Mesothelial cell of epicardium (in vitro differentiated cells): Measurements from ENCODE around the gene PKP4. TPM values are rescaled to one million over a fixed set of nuclear protein-coding genes. Genes with fewer than 3 reads are reported as not detected.

Experiments used
- DNase-seq, 2 experiments: peaks; one replicate each; pipeline ENCODE4 v3.0.0; 2021; ENCODE audit warnings: low spot score in 2 of 2; ENCODE audit not compliant: unreplicated experiment in 2 of 2
- H3K27ac Mint-ChIP-seq: 2 replicates; pipeline ENCODE4 v1.8.0; 2021; ENCODE audit warnings: mixed read lengths
- H3K27me3 Mint-ChIP-seq: 2 replicates; pipeline ENCODE4 v1.8.0; 2021; ENCODE audit warnings: low read depth, mixed read lengths
- H3K36me3 Mint-ChIP-seq: 2 replicates; pipeline ENCODE4 v1.8.0; 2021; ENCODE audit warnings: mixed read lengths
- H3K4me1 Mint-ChIP-seq: 2 replicates; pipeline ENCODE4 v1.8.0; 2021; ENCODE audit warnings: mixed read lengths
- H3K4me3 Mint-ChIP-seq: 2 replicates; pipeline ENCODE4 v1.8.0; 2021; ENCODE audit warnings: mild to moderate bottlenecking, moderate library complexity, mixed read lengths
- H3K9me3 Mint-ChIP-seq: 2 replicates; pipeline ENCODE4 v1.8.0; 2021; ENCODE audit warnings: mixed read lengths
- CTCF ChIP-seq: fragments of 200-600 bp; sonication (generic); IDR thresholded peaks from one replicate; pipeline ENCODE4 v1.5.0; 2021; ENCODE audit warnings: antibody characterized with exemption; ENCODE audit not compliant: unreplicated experiment
- total RNA-seq: library from RNA; stranded (reverse); gene quantifications from 3 replicates; pipeline ENCODE4 v1.2.1, GENCODE V29; 2021

PKP4 gene
- total RNA-seq, 1 donor from 2014 or later, result 70.8 TPM

GRCh38 chr2:158578703-158579330 is 122.1 kb downstream of the PKP4 start:
- Mint-ChIP-seq H3K27me3 (no peaks in the 10 kb centered on the region), H3K27ac (no peak overlapping the region), H3K4me1 (no peaks in the 10 kb centered on the region), H3K9me3 (no peaks in the 10 kb centered on the region), H3K36me3 (peaks cover 20% of the 10 kb centered on the region), H3K4me3 (no peak overlapping the region)
- no peak for DNase-seq
- no peak for TF ChIP-seq CTCF

- TF ChIP-seq CTCF, result no peak
- Mint-ChIP-seq H3K27me3 (no peaks in the 10 kb centered on the region), H3K4me3 (no peak overlapping the region), H3K4me1 (no peaks in the 10 kb centered on the region), H3K9me3 (no peaks in the 10 kb centered on the region), H3K36me3 (peaks cover 26% of the 10 kb centered on the region), H3K27ac (no peak overlapping the region)
- DNase-seq, result no peak
These were observed 123.2 kb downstream of the PKP4 start for GRCh38 chr2:158579928-158580327.

- H3K27me3 Mint-ChIP-seq, result no peaks in the 10 kb centered on the region
- H3K4me1 Mint-ChIP-seq, result no peaks in the 10 kb centered on the region
- H3K27ac Mint-ChIP-seq, result no peak overlapping the region
- H3K36me3 Mint-ChIP-seq, result peaks cover 27% of the 10 kb centered on the region
- TF ChIP-seq CTCF, result no peak
- H3K4me3 Mint-ChIP-seq, result no peak overlapping the region
- no peak for DNase-seq
- H3K9me3 Mint-ChIP-seq, result no peaks in the 10 kb centered on the region
These were observed 124.0 kb downstream of the PKP4 start for GRCh38 chr2:158580760-158581159.

GRCh38 chr2:158582670-158583069 is 125.9 kb downstream of the PKP4 start:
- H3K4me1 Mint-ChIP-seq, result no peaks in the 10 kb centered on the region
- H3K9me3 Mint-ChIP-seq, result no peaks in the 10 kb centered on the region
- TF ChIP-seq CTCF, result no peak
- no peak overlapping the region for H3K27ac Mint-ChIP-seq
- H3K27me3 Mint-ChIP-seq, result no peaks in the 10 kb centered on the region
- no peak overlapping the region for H3K4me3 Mint-ChIP-seq
- peaks cover 32% of the 10 kb centered on the region for H3K36me3 Mint-ChIP-seq
- DNase-seq, result no peak

- H3K4me1 Mint-ChIP-seq, result peaks cover under 1% of the 10 kb centered on the region
- no peak for DNase-seq
- no peak overlapping the region for H3K4me3 Mint-ChIP-seq
These were observed 127.2 kb downstream of the PKP4 start for GRCh38 chr2:158583923-158584322.

More at GRCh38 chr2:158583923-158584322, 127.2 kb downstream of the PKP4 start:
- H3K27me3 Mint-ChIP-seq, result no peaks in the 10 kb centered on the region
- H3K36me3 Mint-ChIP-seq, result peaks cover 32% of the 10 kb centered on the region
- no peak overlapping the region for H3K27ac Mint-ChIP-seq
- no peaks in the 10 kb centered on the region for H3K9me3 Mint-ChIP-seq
- no peak for TF ChIP-seq CTCF
